KMS-11 (cell line): ENCODE results near the gene SMCO1.
"Not testable (repeated sequence)": the region's sequence is repeated elsewhere in the genome, so short reads cannot be mapped to it uniquely, and the experiment has no call there.

ENCODE experiments used
- H2AFZ ChIP-seq: fragments of 200-600 bp; sonication (generic); 2 replicates; pipeline ENCODE4 v1.6.1; 2016; ENCODE audit warnings: antibody characterized with exemption, mixed run types, low read depth
- H3K27ac ChIP-seq: fragments of 200-600 bp; sonication (generic); 2 replicates; pipeline ENCODE4 v1.6.1; 2016; ENCODE audit warnings: mild to moderate bottlenecking, mixed run types
- H3K27me3 ChIP-seq: fragments of 200-600 bp; sonication (generic); 2 replicates; pipeline ENCODE4 v1.6.1; 2017; ENCODE audit warnings: mild to moderate bottlenecking, low read depth, mixed run types, moderate library complexity; ENCODE audit not compliant: insufficient read depth
- H3K36me3 ChIP-seq: fragments of 200-600 bp; sonication (generic); 2 replicates; pipeline ENCODE4 v1.6.1; 2017; ENCODE audit warnings: mild to moderate bottlenecking, mixed run types; ENCODE audit not compliant: insufficient read depth
- H3K4me1 ChIP-seq: fragments of 200-600 bp; sonication (generic); 2 replicates; pipeline ENCODE4 v1.6.1; 2016; ENCODE audit warnings: mild to moderate bottlenecking, low read depth, mixed run types; ENCODE audit not compliant: poor library complexity, severe bottlenecking
- H3K4me2 ChIP-seq: fragments of 200-600 bp; sonication (generic); 2 replicates; pipeline ENCODE4 v1.7.0; 2016; ENCODE audit warnings: mild to moderate bottlenecking, mixed run types
- H3K4me3 ChIP-seq: fragments of 200-600 bp; sonication (generic); IDR thresholded peaks from 2 replicates; pipeline ENCODE4 v1.6.1; 2017; ENCODE audit warnings: low read depth, low read length, mixed read lengths; ENCODE audit not compliant: insufficient read depth
- H3K79me2 ChIP-seq: fragments of 200-600 bp; sonication (generic); 2 replicates; pipeline ENCODE4 v1.6.1; 2016; ENCODE audit warnings: low read depth, mixed run types; ENCODE audit not compliant: insufficient read depth
- H3K9ac ChIP-seq: fragments of 200-600 bp; sonication (generic); 2 replicates; pipeline ENCODE4 v1.6.1; 2016; ENCODE audit warnings: mild to moderate bottlenecking, mixed run types
- H4K20me1 ChIP-seq: fragments of 200-600 bp; sonication (generic); 2 replicates; pipeline ENCODE4 v1.6.1; 2016; ENCODE audit warnings: mild to moderate bottlenecking, mixed run types; ENCODE audit not compliant: insufficient read depth
- CTCF ChIP-seq: fragments of 200-600 bp; sonication (generic); conservative IDR thresholded peaks from 2 replicates; pipeline ENCODE4 v1.6.1; 2017; ENCODE audit warnings: low read depth, mild to moderate bottlenecking, antibody characterized with exemption, low read length, moderate library complexity, mixed read lengths

SMCO1 gene

GRCh38 chr3:196552253-196552652, 37.1 kb upstream of the SMCO1 start:
- Histone ChIP-seq H3K27ac (no peak overlapping the region), H3K79me2 (no peaks in the 10 kb centered on the region), H3K27me3 (no peaks in the 10 kb centered on the region), H3K4me3 (no peak overlapping the region), H3K4me1 (no peaks in the 10 kb centered on the region), H3K36me3 (no peaks in the 10 kb centered on the region), H3K9ac (no peak overlapping the region), H4K20me1 (no peaks in the 10 kb centered on the region), H3K4me2 (no peak overlapping the region), H2AFZ (no peak overlapping the region)
- TF ChIP-seq CTCF: no peak

- H4K20me1 ChIP-seq, H3K4me2 ChIP-seq, H3K27me3 ChIP-seq, H3K4me1 ChIP-seq, H3K27ac ChIP-seq, H3K4me3 ChIP-seq, H3K36me3 ChIP-seq, H3K79me2 ChIP-seq, H3K9ac ChIP-seq, H2AFZ ChIP-seq: not testable (repeated sequence)
Observed at GRCh38 chr3:196550172-196550571, 35.0 kb upstream of the SMCO1 start.

GRCh38 chr3:196549312-196549711, 34.2 kb upstream of the SMCO1 start:
- not testable (repeated sequence) for H3K79me2 ChIP-seq, H3K4me1 ChIP-seq, H4K20me1 ChIP-seq, H3K4me2 ChIP-seq, H3K27me3 ChIP-seq, H3K4me3 ChIP-seq, H3K27ac ChIP-seq, H3K9ac ChIP-seq, H3K36me3 ChIP-seq, H2AFZ ChIP-seq

- no peaks in the 10 kb centered on the region for H4K20me1 ChIP-seq
- no peak for TF ChIP-seq CTCF
- no peak overlapping the region for H2AFZ ChIP-seq
- no peaks in the 10 kb centered on the region for H3K27me3 ChIP-seq
- no peak overlapping the region for H3K4me3 ChIP-seq
- no peaks in the 10 kb centered on the region for H3K79me2 ChIP-seq
- no peak overlapping the region for H3K4me2 ChIP-seq
- no peaks in the 10 kb centered on the region for H3K4me1 ChIP-seq
- no peak overlapping the region for H3K27ac ChIP-seq
- H3K36me3 ChIP-seq: no peaks in the 10 kb centered on the region
- H3K9ac ChIP-seq: no peak overlapping the region
Observed at GRCh38 chr3:196547067-196547466, 31.9 kb upstream of the SMCO1 start.

- no peak for TF ChIP-seq CTCF
- Histone ChIP-seq H4K20me1 (no peaks in the 10 kb centered on the region), H3K27me3 (no peaks in the 10 kb centered on the region), H3K36me3 (no peaks in the 10 kb centered on the region), H2AFZ (no peak overlapping the region), H3K27ac (no peak overlapping the region), H3K4me1 (no peaks in the 10 kb centered on the region), H3K4me2 (no peak overlapping the region), H3K9ac (no peak overlapping the region), H3K4me3 (no peak overlapping the region), H3K79me2 (no peaks in the 10 kb centered on the region)
Observed at GRCh38 chr3:196546537-196546936, 31.4 kb upstream of the SMCO1 start.
